ENCODE results near the gene PPP2CA. TPM values are rescaled to one million over a fixed set of nuclear protein-coding genes. Genes with fewer than 3 reads are reported as not detected.
"Not testable (repeated sequence)": the region's sequence is repeated elsewhere in the genome, so short reads cannot be mapped to it uniquely, and the experiment has no call there.

Gene PPP2CA
- total RNA-seq, 4 donors from 2014 or later, result 129 to 306 (median 215) TPM

GRCh38 chr5:134267366-134268018 lies 41.6 kb upstream of the PPP2CA start:
- H3K4me1 ChIP-seq, result no peaks in the 10 kb centered on the region
- H3K27ac ChIP-seq, result no peak overlapping the region
- intact Hi-C loops (cut with DNase I), result no loop called here
- H3K36me3 ChIP-seq, result no peaks in the 10 kb centered on the region
- no peak for DNase-seq
- WGBS, 2 donors, result 64 to 66% methylated on average over 7 of the region's 7 CpGs
- peaks cover 2 to 14% (median 5%) of the 10 kb centered on the region in 3 donors for H3K9me3 ChIP-seq
- TF ChIP-seq CTCF (IDR thresholded peaks at IDR 0.05) (no peak), POLR2A (IDR thresholded peaks at IDR 0.05) (no peak)
- no peak overlapping the region for H3K4me3 ChIP-seq
- no peaks in the 10 kb centered on the region for H3K27me3 ChIP-seq

DNA sequence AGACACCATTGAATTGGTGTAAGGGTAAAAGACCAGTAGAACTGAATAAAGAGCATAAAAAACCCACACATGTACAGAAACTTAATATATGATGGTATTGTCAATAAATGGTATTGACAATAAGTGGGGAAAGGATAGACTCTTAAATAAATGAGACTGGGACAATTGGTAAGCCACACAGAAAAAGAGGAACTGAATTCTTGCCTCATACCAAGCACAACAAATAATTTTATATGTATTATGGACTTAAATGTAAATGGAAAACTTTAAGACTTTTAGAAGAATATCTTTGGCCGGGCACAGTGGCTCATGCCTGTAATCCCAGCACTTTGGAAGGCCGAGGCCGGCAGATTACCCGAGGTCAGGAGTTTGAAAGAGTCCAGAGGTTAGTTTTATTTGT lies 37.9 kb upstream of the PPP2CA start:
- 96% methylated on average over 4 of the region's 4 CpGs for WGBS, 2 donors
- peaks cover 7 to 21% (median 9%) of the 10 kb centered on the region in 3 donors for H3K9me3 ChIP-seq
- intact Hi-C loops (cut with DNase I), result no loop called here

GRCh38 chr5:134262629-134263028 lies 36.8 kb upstream of the PPP2CA start:
- H3K27ac ChIP-seq; H3K4me1 ChIP-seq; H3K27me3 ChIP-seq; H3K4me3 ChIP-seq; H3K36me3 ChIP-seq; intact Hi-C loops (cut with DNase I); DNase-seq: not testable (repeated sequence)
- H3K9me3 ChIP-seq, result peaks cover 7 to 21% (median 9%) of the 10 kb centered on the region in 3 donors
- WGBS, 2 donors, result 58 to 64% methylated on average over 5 of the region's 5 CpGs

More for the DNA sequence above, 37.9 kb upstream of the PPP2CA start:
- TF ChIP-seq POLR2A (IDR thresholded peaks at IDR 0.05), result no peak
- TF ChIP-seq CTCF (IDR thresholded peaks at IDR 0.05), result no peak
- no peak for DNase-seq
- no peaks in the 10 kb centered on the region for H3K4me1 ChIP-seq
- no peaks in the 10 kb centered on the region for H3K36me3 ChIP-seq
- no peaks in the 10 kb centered on the region for H3K27me3 ChIP-seq
- H3K4me3 ChIP-seq, result no peak overlapping the region
- no peak overlapping the region for H3K27ac ChIP-seq

DNA sequence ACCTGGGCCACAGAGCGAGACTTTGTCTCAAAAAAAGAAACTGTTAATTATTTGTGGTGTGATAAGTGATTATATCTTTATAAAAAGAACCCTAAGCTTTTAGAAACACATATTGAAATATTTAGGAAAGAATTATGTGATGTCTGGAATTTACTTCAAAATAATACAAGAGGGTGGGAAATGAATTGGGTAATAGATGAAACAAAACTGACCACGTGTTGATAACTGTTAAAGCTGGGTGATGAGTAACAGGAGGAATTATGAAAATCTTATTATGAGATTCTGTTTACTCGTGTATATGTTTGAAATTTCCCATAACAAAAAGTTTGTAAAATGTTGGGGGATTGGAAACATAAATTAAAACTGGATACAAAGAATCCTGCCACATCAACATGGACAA lies 33.0 kb upstream of the PPP2CA start:
- H3K9me3 ChIP-seq, result peaks cover 6 to 14% (median 7%) of the 10 kb centered on the region in 3 donors
- TF ChIP-seq POLR2A (IDR thresholded peaks at IDR 0.05) (no peak), CTCF (IDR thresholded peaks at IDR 0.05) (no peak)
- H3K27ac ChIP-seq, result no peak overlapping the region
- H3K4me1 ChIP-seq, result peaks cover 0 to 2% (median 0%) of the 10 kb centered on the region in 3 donors
- H3K36me3 ChIP-seq, result no peaks in the 10 kb centered on the region
- no peak overlapping the region for H3K4me3 ChIP-seq
- intact Hi-C loops (cut with DNase I), result no loop called here
- no peak for DNase-seq
- no peaks in the 10 kb centered on the region for H3K27me3 ChIP-seq
- WGBS, 2 donors, result 63 to 70% methylated on average over 3 of the region's 3 CpGs

DNA sequence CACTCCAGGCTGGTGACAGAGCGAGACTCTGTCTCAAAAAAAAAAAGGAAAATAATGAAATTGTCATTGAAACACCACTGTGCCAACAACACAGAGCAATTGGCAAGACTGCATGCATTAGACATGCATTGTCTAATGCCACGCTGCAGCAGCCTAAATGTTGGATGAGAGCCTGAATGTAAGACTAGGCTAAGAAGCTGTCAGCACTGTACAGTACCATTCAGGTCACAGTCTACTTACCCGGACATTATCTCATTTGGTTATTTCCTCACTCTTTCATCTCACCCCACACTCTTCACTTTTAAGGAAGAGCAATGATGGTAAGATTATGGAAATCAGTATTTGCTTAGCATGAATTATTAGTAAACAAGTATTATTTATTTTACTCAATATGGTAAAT lies 31.3 kb upstream of the PPP2CA start:
- no peaks in the 10 kb centered on the region for H3K27me3 ChIP-seq
- no peak for DNase-seq
- 64 to 73% methylated on average over 3 of the region's 3 CpGs for WGBS, 2 donors
- H3K36me3 ChIP-seq, result no peaks in the 10 kb centered on the region
- H3K4me1 ChIP-seq, result peaks cover 0 to 10% (median 0%) of the 10 kb centered on the region in 3 donors
- H3K27ac ChIP-seq, result no peak overlapping the region
- H3K4me3 ChIP-seq, result no peak overlapping the region
- TF ChIP-seq POLR2A (IDR thresholded peaks at IDR 0.05) (no peak), CTCF (IDR thresholded peaks at IDR 0.05) (no peak)
- H3K9me3 ChIP-seq, result peaks cover 0 to 4% (median 4%) of the 10 kb centered on the region in 3 donors
- intact Hi-C loops (cut with DNase I), result no loop called here

Data from esophagus squamous epithelium (tissue), 5 donors.